Measurements from ENCODE around the gene GALNT4. TPM values are rescaled to one million over a fixed set of nuclear protein-coding genes. Genes with fewer than 3 reads are reported as not detected.

Gene GALNT4
- total RNA-seq, 4 donors from 2014 or later = 4.6 to 8.3 (median 6.9) TPM

- no peak for TF ChIP-seq CTCF (IDR thresholded peaks at IDR 0.05; ENCODE audit: low read depth)
Observed at GRCh38 chr12:89476904-89477595, 47.5 kb downstream of the GALNT4 start.

- TF ChIP-seq CTCF (IDR thresholded peaks at IDR 0.05; ENCODE audit: low read depth) = no peak
Observed at GRCh38 chr12:89476232-89476631, 48.4 kb downstream of the GALNT4 start.

DNA sequence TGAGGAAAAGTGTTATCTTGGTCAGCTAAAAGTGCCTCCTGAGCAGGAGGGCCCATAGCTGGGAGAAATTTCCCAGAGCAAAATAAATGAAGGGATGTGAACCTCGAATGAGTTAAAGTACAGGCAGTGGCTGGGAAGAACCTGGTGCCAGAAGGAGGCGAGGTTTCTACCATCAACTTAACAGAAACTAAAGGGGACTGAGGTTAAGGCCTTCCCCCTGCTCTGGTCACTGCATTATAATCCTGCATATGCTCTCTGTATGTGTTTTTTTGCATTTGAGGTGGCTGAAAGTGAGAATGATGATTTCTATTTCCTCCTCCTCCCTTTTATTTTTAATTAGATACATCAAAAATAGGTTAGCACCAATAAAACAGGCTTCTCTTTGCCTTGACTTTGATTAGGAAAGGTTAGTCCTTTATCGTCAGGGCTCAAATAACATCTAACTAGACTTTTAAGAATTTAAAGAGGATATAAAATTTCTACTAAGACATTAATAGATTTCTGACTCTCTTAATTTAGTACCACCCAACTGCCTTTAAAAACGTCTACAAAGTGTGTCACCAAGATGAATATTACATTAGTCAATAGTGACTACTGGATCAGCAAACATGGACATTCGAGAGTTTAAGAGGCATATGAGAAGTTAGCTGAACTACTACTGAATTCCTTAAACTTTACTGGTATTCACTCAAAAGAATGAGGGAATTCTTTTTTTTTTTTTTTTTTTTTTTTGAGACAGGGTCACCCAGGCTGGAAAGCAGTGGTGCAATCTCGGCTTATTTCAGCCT lies 49.2 kb downstream of the GALNT4 start:
- no peak for TF ChIP-seq CTCF (IDR thresholded peaks at IDR 0.05; ENCODE audit: low read depth)

DNA sequence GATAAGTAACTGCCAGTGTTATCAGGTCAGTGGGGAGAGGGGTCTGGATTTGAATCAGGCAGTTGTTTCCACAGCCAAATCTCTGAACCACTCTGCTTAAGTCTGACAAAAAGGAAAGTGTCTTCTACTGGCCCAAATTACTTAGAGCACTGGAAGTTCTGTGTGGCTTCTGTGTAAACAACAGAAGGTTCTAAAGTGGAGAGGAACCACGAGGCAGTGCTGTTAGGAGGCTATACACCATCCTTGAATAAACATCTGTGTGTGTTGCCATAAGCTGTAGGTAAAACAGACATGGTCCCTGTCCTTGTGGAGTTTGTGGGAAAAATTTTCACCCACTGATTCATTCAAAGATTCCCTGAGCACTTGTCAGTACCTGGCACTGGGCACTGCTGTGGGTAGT lies 50.0 kb downstream of the GALNT4 start:
- TF ChIP-seq CTCF (IDR thresholded peaks at IDR 0.05; ENCODE audit: low read depth) = no peak

Small RNAs within 50 kb of the gene (small RNA-seq; reads per million reads assigned to genes)
- gene AC025034.2 (not detected), gene POC1B-GALNT4 (not detected)

Other genes with a start within 250 kb of the GALNT4 start
- gene DUSP6, start 172.3 kb downstream of the GALNT4 start, total RNA-seq = 10 to 100 TPM; 49.4 to 91.8 (median 69.2) TPM
- gene POC1B, start 1.3 kb upstream of the GALNT4 start, total RNA-seq = 10 to 100 TPM; 17.9 to 29.7 (median 23.0) TPM
- 10 to 100 TPM; 38.6 to 96.4 (median 54.1) TPM for gene ATP2B1, start 184.0 kb upstream of the GALNT4 start, total RNA-seq